Stomach (tissue), 9 donors: ENCODE results near the gene TINCR. TPM values are rescaled to one million over a fixed set of nuclear protein-coding genes. Genes with fewer than 3 reads are reported as not detected.

ENCODE experiments used
- DNase-seq, 2 donors: peaks; one replicate each; pipeline versions ENCODE4 v3.0.0 to v3.0.0-alpha.2; 2013 to 2019
- H3K27ac ChIP-seq, 5 donors: fragments of 200-600 bp in 4 of 5; sonication (generic) in 4 of 5; one replicate each; pipeline ENCODE4 v1.5.1; 2013 to 2019; ENCODE audit warnings: mild to moderate bottlenecking in 1 of 5, moderate library complexity in 1 of 5
- H3K27me3 ChIP-seq, 3 donors: fragments of 200-600 bp; sonication (generic); one replicate each; pipeline ENCODE4 v1.5.1; 2017 to 2019; ENCODE audit warnings: mixed run types in 1 of 3
- H3K36me3 ChIP-seq, 4 donors: fragments of 200-600 bp; sonication (generic); 1 replicate in 3 of 4; 2 replicates in 1 of 4; pipeline ENCODE4 v1.5.1; 2016 to 2019
- H3K4me1 ChIP-seq, 4 donors: fragments of 200-600 bp; sonication (generic); one replicate each; pipeline ENCODE4 v1.5.1; 2016 to 2019
- H3K4me3 ChIP-seq, 4 donors: fragments of 200-600 bp; sonication (generic) in 3 of 4; one replicate each; pipeline ENCODE4 v1.5.1; 2016 to 2019; ENCODE audit warnings: mild to moderate bottlenecking in 1 of 4
- H3K9me3 ChIP-seq, 4 donors: fragments of 200-600 bp; sonication (generic); one replicate each; pipeline ENCODE4 v1.5.1; 2016 to 2019
- CTCF ChIP-seq, 7 experiments: fragments of 450-650 bp in 4 of 7; fragments of 200-600 bp in 3 of 7; sonication (generic) in 3 of 7; IDR thresholded peaks; one replicate each; pipeline ENCODE4 v1.5.1; 2016 to 2019; ENCODE audit warnings: antibody characterized with exemption in 7 of 7, control low read depth in 2 of 7, mild to moderate bottlenecking in 1 of 7
- EP300 ChIP-seq: sonication (generic); formaldehyde crosslinking; IDR thresholded peaks from one replicate; pipeline ENCODE4 v1.6.1; 2017; ENCODE audit warnings: antibody characterized with exemption
- POLR2A ChIP-seq, 4 donors: fragments of 450-650 bp; IDR thresholded peaks; one replicate each; pipeline ENCODE4 v1.6.1; 2016; ENCODE audit warnings: antibody characterized with exemption in 4 of 4, control low read depth in 2 of 4, mild to moderate bottlenecking in 1 of 4, moderate library complexity in 1 of 4
- POLR2AphosphoS5 ChIP-seq, 3 donors: sonication (generic); formaldehyde crosslinking; IDR thresholded peaks; one replicate each; pipeline ENCODE4 v1.6.1; 2016; ENCODE audit warnings: antibody characterized with exemption in 3 of 3
- whole genome bisulfite sequencing, 5 donors: extraction: QIAGEN DNeasy Blood & Tissue Kit in 3 of 5; methylation state at CpG; one replicate each; pipeline versions ENCODE4 v1.1.5 to v1.1.7; 2013 to 2018; 5-methylcytosine and 5-hydroxymethylcytosine counted together
- intact Hi-C: fragments of 100-400 bp; cut with DNase I; formaldehyde crosslinking; loops from one replicate; pipeline ENCODE4 v1.15.1; 2023; ENCODE audit warnings: low total_unique reads
- polyA plus RNA-seq, 3 donors: library from polyadenylated mRNA; stranded (reverse); fragments of 200-250 nt; gene quantifications; one replicate each; pipeline ENCODE4 v1.2.3, GENCODE V29; 2013
- total RNA-seq, 5 donors: library from RNA; depleted of rRNA; stranded (reverse); fragments of >200 nt; gene quantifications; one replicate each; pipeline versions ENCODE4 v1.1.0 to v1.2.3, GENCODE V29; 2014 to 2016
- donor health status: healthy with polysubstance abuse.
- donor health status: Bipolar disorder and iron deficiency.
- donor health status: healthy.

Gene TINCR
- total and polyA plus RNA-seq, 8 donors, result 0.15 to 14.2 (median 0.19) TPM; not detected in 4

DNA sequence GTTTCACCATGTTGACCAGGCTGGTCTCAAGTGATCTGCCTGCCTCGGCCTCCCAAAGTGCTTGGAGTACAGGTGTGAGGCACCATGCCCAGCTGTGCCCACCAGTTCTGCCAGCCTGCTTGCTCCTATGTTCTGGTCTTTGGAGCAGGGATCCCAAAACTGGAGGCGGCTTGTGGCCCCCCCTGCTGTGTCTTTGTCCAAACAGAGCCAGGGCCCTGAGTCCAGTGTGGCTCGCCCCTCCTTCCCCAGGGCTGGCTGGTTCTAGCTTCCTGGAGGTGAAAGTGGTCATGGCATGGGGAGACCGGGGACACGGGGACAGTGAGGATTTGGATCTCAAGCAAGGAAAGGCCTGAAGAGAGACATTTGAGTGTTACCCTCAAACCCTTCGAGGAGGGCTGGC lies 11.5 kb upstream of the TINCR start:
- Histone ChIP-seq H3K4me1 (peaks cover 4 to 25% (median 20%) of the 10 kb centered on the region in 4 donors), H3K27ac (no peak overlapping the region), H3K9me3 (no peaks in the 10 kb centered on the region), H3K27me3 (no peaks in the 10 kb centered on the region), H3K4me3 (no peak overlapping the region), H3K36me3 (peaks cover 0 to 28% (median 19%) of the 10 kb centered on the region in 4 donors)
- DNase-seq, result no peak
- TF ChIP-seq POLR2AphosphoS5 (IDR thresholded peaks at IDR 0.05) (no peak), CTCF (IDR thresholded peaks at IDR 0.05) (no peak), EP300 (no peak), POLR2A (IDR thresholded peaks at IDR 0.05) (no peak)
- 87 to 95% (median 91%) methylated on average over 4 to 6 of the region's 6 CpGs for WGBS, 5 donors
- intact Hi-C loops, result no loop called here

DNA sequence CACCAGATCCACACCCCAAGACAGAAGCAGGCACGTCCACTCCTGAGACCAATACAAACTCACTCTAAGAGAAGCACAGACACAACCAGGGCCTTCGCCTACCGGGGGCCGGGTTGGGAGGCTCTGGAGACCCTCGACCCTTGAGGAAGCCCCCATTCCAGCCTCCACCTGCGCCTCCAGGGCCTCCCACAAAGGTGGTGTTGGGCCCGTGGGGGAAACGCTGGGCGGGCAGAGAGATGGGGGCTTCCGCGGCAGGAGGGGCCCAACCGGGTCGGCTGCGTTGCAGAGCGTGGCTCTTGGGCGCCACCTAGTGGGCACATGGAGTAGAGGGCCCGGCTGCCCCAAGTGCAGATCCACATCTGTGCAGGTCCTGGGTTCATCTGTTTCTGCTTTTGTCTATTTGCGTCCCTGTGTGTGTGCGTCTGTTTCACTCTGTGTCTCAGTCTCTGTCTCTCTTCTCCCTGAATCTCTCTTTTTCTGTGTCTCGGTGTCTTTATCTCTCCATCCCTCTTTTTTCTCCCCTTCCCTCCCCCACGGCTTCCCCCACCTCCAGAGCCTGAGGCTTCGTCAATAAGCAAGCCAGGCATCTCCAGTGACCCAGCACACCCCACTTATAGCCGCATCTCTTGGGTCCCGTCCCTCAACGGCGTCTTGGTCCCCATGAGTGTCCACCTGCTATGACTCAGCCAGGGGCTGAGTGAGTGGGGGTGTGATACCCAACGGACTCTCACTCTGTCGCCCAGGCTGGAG lies 10.5 kb upstream of the TINCR start:
- intact Hi-C loops, result no loop called here
- Histone ChIP-seq H3K9me3 (no peaks in the 10 kb centered on the region), H3K27ac (peak overlapping the region in 1 of 5 donors; percentile 32), H3K4me1 (peaks cover 4 to 25% (median 20%) of the 10 kb centered on the region in 4 donors), H3K36me3 (peaks cover 0 to 20% (median 15%) of the 10 kb centered on the region in 4 donors), H3K4me3 (peak overlapping the region in 3 of 4 donors; percentile 15 to 32 (median 18)), H3K27me3 (no peaks in the 10 kb centered on the region)
- DNase-seq, result peak; percentile 74 to 92
- WGBS, 5 donors, result 16 to 40% (median 20%) methylated on average over 11 to 28 of the region's 28 CpGs
- no peak for TF ChIP-seq POLR2AphosphoS5 (IDR thresholded peaks at IDR 0.05)
- TF ChIP-seq CTCF (IDR thresholded peaks at IDR 0.05), result peak in 6 of 7 experiments; percentile 16 to 99 (median 91)
- no peak for TF ChIP-seq POLR2A (IDR thresholded peaks at IDR 0.05)
- no peak for TF ChIP-seq EP300

DNA sequence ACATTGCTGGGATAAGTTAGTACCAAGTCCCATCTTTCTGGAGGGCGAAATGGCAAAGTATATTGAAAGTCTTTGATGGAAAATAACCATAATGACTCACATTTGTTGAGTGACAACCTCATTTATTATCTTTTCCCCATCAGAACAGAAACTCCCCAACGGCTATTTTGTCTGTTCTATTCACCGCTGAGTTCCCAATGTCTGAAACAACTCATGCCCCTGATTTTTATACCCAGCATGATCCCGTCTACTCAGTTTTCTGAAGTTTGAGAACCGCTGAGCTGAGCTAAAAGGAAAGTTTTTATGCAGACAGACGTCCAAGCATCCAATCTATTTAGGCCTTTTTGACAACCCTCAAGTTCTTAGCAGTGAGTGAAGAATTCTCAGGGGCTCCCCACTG lies 7.8 kb upstream of the TINCR start:
- WGBS, 5 donors, result 80 to 86% (median 83%) methylated on average over 6 of the region's 6 CpGs
- H3K4me3 ChIP-seq, result no peak overlapping the region
- intact Hi-C loops, result no loop called here
- no peaks in the 10 kb centered on the region for H3K9me3 ChIP-seq
- H3K27ac ChIP-seq, result no peak overlapping the region
- DNase-seq, result no peak
- H3K4me1 ChIP-seq, result peaks cover 4 to 18% (median 10%) of the 10 kb centered on the region in 4 donors
- H3K27me3 ChIP-seq, result no peaks in the 10 kb centered on the region
- no peak for TF ChIP-seq POLR2A (IDR thresholded peaks at IDR 0.05)
- no peak for TF ChIP-seq POLR2AphosphoS5 (IDR thresholded peaks at IDR 0.05)
- no peak for TF ChIP-seq EP300
- TF ChIP-seq CTCF (IDR thresholded peaks at IDR 0.05), result no peak
- H3K36me3 ChIP-seq, result no peaks in the 10 kb centered on the region

DNA sequence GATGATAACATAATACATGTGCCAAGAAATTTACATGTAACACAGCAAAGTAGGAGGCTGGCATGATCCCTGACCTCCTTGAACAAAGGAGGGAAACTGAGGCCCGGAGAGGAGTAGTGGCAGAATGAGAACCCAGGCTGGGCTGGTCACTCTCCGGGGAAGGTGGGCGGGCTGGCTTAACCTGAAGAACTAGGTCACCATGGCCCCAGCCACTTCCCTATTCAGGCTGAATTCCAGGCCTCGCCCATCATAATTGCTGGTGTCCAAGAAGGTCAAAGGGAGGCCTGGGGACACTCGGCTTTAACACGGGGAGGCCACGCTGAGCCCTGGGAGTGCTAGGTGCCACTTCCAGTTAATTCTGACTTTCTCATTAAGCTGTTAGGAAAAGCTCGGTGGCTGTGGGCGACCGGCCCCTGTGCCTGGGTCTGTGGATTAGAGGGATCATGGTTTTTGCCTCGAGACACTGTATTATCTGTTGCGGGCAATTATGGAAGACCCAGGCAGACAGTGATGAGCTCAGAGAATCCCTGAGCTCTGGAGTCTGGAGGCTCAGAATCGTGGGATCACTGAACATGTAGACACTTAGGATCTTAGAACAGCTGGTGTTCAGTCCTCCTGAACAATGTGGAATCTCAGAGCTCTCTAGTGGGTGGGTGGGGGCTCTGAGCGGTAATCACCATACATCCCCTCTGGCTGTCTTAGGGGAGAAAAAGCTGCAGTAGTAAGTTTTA lies 5.0 kb upstream of the TINCR start:
- WGBS, 5 donors, result 59 to 76% (median 66%) methylated on average over 11 to 14 of the region's 14 CpGs
- intact Hi-C loops, result no loop called here

More for the DNA sequence above, 5.0 kb upstream of the TINCR start:
- peaks cover 0 to 8% (median 3%) of the 10 kb centered on the region in 4 donors for H3K4me1 ChIP-seq
- peaks cover 0 to 24% (median 7%) of the 10 kb centered on the region in 3 donors for H3K27me3 ChIP-seq
- no peak overlapping the region for H3K4me3 ChIP-seq
- DNase-seq, result no peak
- no peak for TF ChIP-seq POLR2AphosphoS5 (IDR thresholded peaks at IDR 0.05)
- TF ChIP-seq EP300, result no peak
- no peak for TF ChIP-seq POLR2A (IDR thresholded peaks at IDR 0.05)
- TF ChIP-seq CTCF (IDR thresholded peaks at IDR 0.05), result no peak
- no peak overlapping the region for H3K27ac ChIP-seq
- no peaks in the 10 kb centered on the region for H3K9me3 ChIP-seq
- no peaks in the 10 kb centered on the region for H3K36me3 ChIP-seq
